ENCODE measurements around the gene CHN1.
A peak's percentile ranks its signal among the peaks of the same experiment; 100 is the strongest.

Gene CHN1

GRCh38 chr2:174797781-174798276 is 207.4 kb downstream of the CHN1 start:
- Histone ChIP-seq H3K9me3 (ENCODE audit: control insufficient read depth, insufficient read depth, low read length) (no peaks in the 10 kb centered on the region), H3K4me3 (ENCODE audit: low read depth, low read length) (no peak overlapping the region), H3K27me3 (ENCODE audit: control insufficient read depth, insufficient read depth, low read length) (no peaks in the 10 kb centered on the region), H3K9ac (ENCODE audit: low read depth, low read length) (no peak overlapping the region), H3K27ac (ENCODE audit: low read depth, low read length) (no peak overlapping the region), H3K36me3 (ENCODE audit: control insufficient read depth, insufficient read depth, low read length) (peaks cover 44% of the 10 kb centered on the region), H3K4me1 (ENCODE audit: control insufficient read depth, insufficient read depth, low read length) (peaks cover 30% of the 10 kb centered on the region)

GRCh38 chr2:174796319-174796771 is 208.8 kb downstream of the CHN1 start:
- Histone ChIP-seq H3K9me3 (ENCODE audit: control insufficient read depth, insufficient read depth, low read length) (no peaks in the 10 kb centered on the region), H3K4me3 (ENCODE audit: low read depth, low read length) (peak overlapping the region; percentile 18; the same call in 1 of the 2 replicates), H3K4me1 (ENCODE audit: control insufficient read depth, insufficient read depth, low read length) (peaks cover 45% of the 10 kb centered on the region), H3K27me3 (ENCODE audit: control insufficient read depth, insufficient read depth, low read length) (no peaks in the 10 kb centered on the region), H3K36me3 (ENCODE audit: control insufficient read depth, insufficient read depth, low read length) (peaks cover 37% of the 10 kb centered on the region), H3K9ac (ENCODE audit: low read depth, low read length) (no peak overlapping the region), H3K27ac (ENCODE audit: low read depth, low read length) (peak overlapping the region; percentile 90)

GRCh38 chr2:174794851-174795374 is 210.3 kb downstream of the CHN1 start:
- no peak overlapping the region for H3K27ac ChIP-seq (ENCODE audit: low read depth, low read length)
- no peaks in the 10 kb centered on the region for H3K27me3 ChIP-seq (ENCODE audit: control insufficient read depth, insufficient read depth, low read length)
- H3K36me3 ChIP-seq (ENCODE audit: control insufficient read depth, insufficient read depth, low read length), result peaks cover 24% of the 10 kb centered on the region
- H3K4me3 ChIP-seq (ENCODE audit: low read depth, low read length), result no peak overlapping the region
- no peaks in the 10 kb centered on the region for H3K9me3 ChIP-seq (ENCODE audit: control insufficient read depth, insufficient read depth, low read length)
- no peak overlapping the region for H3K9ac ChIP-seq (ENCODE audit: low read depth, low read length)
- H3K4me1 ChIP-seq (ENCODE audit: control insufficient read depth, insufficient read depth, low read length), result peaks cover 54% of the 10 kb centered on the region

- peaks cover 68% of the 10 kb centered on the region for H3K4me1 ChIP-seq (ENCODE audit: control insufficient read depth, insufficient read depth, low read length)
- H3K36me3 ChIP-seq (ENCODE audit: control insufficient read depth, insufficient read depth, low read length), result no peaks in the 10 kb centered on the region
- no peaks in the 10 kb centered on the region for H3K9me3 ChIP-seq (ENCODE audit: control insufficient read depth, insufficient read depth, low read length)
- no peak overlapping the region for H3K4me3 ChIP-seq (ENCODE audit: low read depth, low read length)
- no peak overlapping the region for H3K9ac ChIP-seq (ENCODE audit: low read depth, low read length)
- no peak overlapping the region for H3K27ac ChIP-seq (ENCODE audit: low read depth, low read length)
- H3K27me3 ChIP-seq (ENCODE audit: control insufficient read depth, insufficient read depth, low read length), result no peaks in the 10 kb centered on the region
Observed at GRCh38 chr2:174792309-174793025, 212.7 kb downstream of the CHN1 start.

GRCh38 chr2:174791746-174792280 is 213.4 kb downstream of the CHN1 start:
- Histone ChIP-seq H3K9me3 (ENCODE audit: control insufficient read depth, insufficient read depth, low read length) (no peaks in the 10 kb centered on the region), H3K36me3 (ENCODE audit: control insufficient read depth, insufficient read depth, low read length) (no peaks in the 10 kb centered on the region), H3K4me3 (ENCODE audit: low read depth, low read length) (no peak overlapping the region), H3K4me1 (ENCODE audit: control insufficient read depth, insufficient read depth, low read length) (peaks cover 73% of the 10 kb centered on the region), H3K9ac (ENCODE audit: low read depth, low read length) (no peak overlapping the region; the same call in 1 of the 2 replicates), H3K27me3 (ENCODE audit: control insufficient read depth, insufficient read depth, low read length) (no peaks in the 10 kb centered on the region), H3K27ac (ENCODE audit: low read depth, low read length) (no peak overlapping the region)

- Histone ChIP-seq H3K36me3 (ENCODE audit: control insufficient read depth, insufficient read depth, low read length) (no peaks in the 10 kb centered on the region), H3K27me3 (ENCODE audit: control insufficient read depth, insufficient read depth, low read length) (no peaks in the 10 kb centered on the region), H3K4me1 (ENCODE audit: control insufficient read depth, insufficient read depth, low read length) (peaks cover 69% of the 10 kb centered on the region), H3K27ac (ENCODE audit: low read depth, low read length) (no peak overlapping the region), H3K9me3 (ENCODE audit: control insufficient read depth, insufficient read depth, low read length) (no peaks in the 10 kb centered on the region), H3K9ac (ENCODE audit: low read depth, low read length) (no peak overlapping the region; the same call in 1 of the 2 replicates), H3K4me3 (ENCODE audit: low read depth, low read length) (no peak overlapping the region)
Observed at GRCh38 chr2:174791020-174791419, 214.2 kb downstream of the CHN1 start.

- H3K9me3 ChIP-seq (ENCODE audit: control insufficient read depth, insufficient read depth, low read length), result no peaks in the 10 kb centered on the region
Observed at GRCh38 chr2:174789001-174789400, 216.2 kb downstream of the CHN1 start.

GRCh38 chr2:174788291-174788929 is 216.8 kb downstream of the CHN1 start:
- H3K27ac ChIP-seq (ENCODE audit: low read depth, low read length), result peak overlapping the region; percentile 92
- H3K36me3 ChIP-seq (ENCODE audit: control insufficient read depth, insufficient read depth, low read length), result no peaks in the 10 kb centered on the region
- H3K9ac ChIP-seq (ENCODE audit: low read depth, low read length), result no peak overlapping the region; the same call in 1 of the 2 replicates

More at GRCh38 chr2:174789001-174789400, 216.2 kb downstream of the CHN1 start:
- no peak overlapping the region for H3K4me3 ChIP-seq (ENCODE audit: low read depth, low read length)
- H3K27ac ChIP-seq (ENCODE audit: low read depth, low read length), result peak overlapping the region; percentile 92
- H3K9ac ChIP-seq (ENCODE audit: low read depth, low read length), result no peak overlapping the region
- no peaks in the 10 kb centered on the region for H3K36me3 ChIP-seq (ENCODE audit: control insufficient read depth, insufficient read depth, low read length)
- H3K4me1 ChIP-seq (ENCODE audit: control insufficient read depth, insufficient read depth, low read length), result peaks cover 57% of the 10 kb centered on the region
- no peaks in the 10 kb centered on the region for H3K27me3 ChIP-seq (ENCODE audit: control insufficient read depth, insufficient read depth, low read length)

GRCh38 chr2:174787487-174788205 is 217.5 kb downstream of the CHN1 start:
- Histone ChIP-seq H3K4me3 (ENCODE audit: low read depth, low read length) (0 out of 2 replicates have a peak overlapping the region, but pooled peaks have one; percentile 17), H3K27ac (ENCODE audit: low read depth, low read length) (peak overlapping the region; percentile 92), H3K9me3 (ENCODE audit: control insufficient read depth, insufficient read depth, low read length) (no peaks in the 10 kb centered on the region), H3K9ac (ENCODE audit: low read depth, low read length) (peak overlapping the region; percentile 41; the same call in 1 of the 2 replicates), H3K27me3 (ENCODE audit: control insufficient read depth, insufficient read depth, low read length) (no peaks in the 10 kb centered on the region), H3K36me3 (ENCODE audit: control insufficient read depth, insufficient read depth, low read length) (no peaks in the 10 kb centered on the region), H3K4me1 (ENCODE audit: control insufficient read depth, insufficient read depth, low read length) (peaks cover 46% of the 10 kb centered on the region)

More at GRCh38 chr2:174788291-174788929, 216.8 kb downstream of the CHN1 start:
- Histone ChIP-seq H3K27me3 (ENCODE audit: control insufficient read depth, insufficient read depth, low read length) (no peaks in the 10 kb centered on the region), H3K4me3 (ENCODE audit: low read depth, low read length) (0 out of 2 replicates have a peak overlapping the region, but pooled peaks have one; percentile 17), H3K9me3 (ENCODE audit: control insufficient read depth, insufficient read depth, low read length) (no peaks in the 10 kb centered on the region), H3K4me1 (ENCODE audit: control insufficient read depth, insufficient read depth, low read length) (peaks cover 54% of the 10 kb centered on the region)

GRCh38 chr2:174786066-174786725 is 219.0 kb downstream of the CHN1 start:
- no peak overlapping the region for H3K9ac ChIP-seq (ENCODE audit: low read depth, low read length)
- H3K36me3 ChIP-seq (ENCODE audit: control insufficient read depth, insufficient read depth, low read length), result no peaks in the 10 kb centered on the region
- peaks cover 32% of the 10 kb centered on the region for H3K4me1 ChIP-seq (ENCODE audit: control insufficient read depth, insufficient read depth, low read length)
- H3K27ac ChIP-seq (ENCODE audit: low read depth, low read length), result peak overlapping the region; percentile 36
- no peak overlapping the region for H3K4me3 ChIP-seq (ENCODE audit: low read depth, low read length)
- no peaks in the 10 kb centered on the region for H3K9me3 ChIP-seq (ENCODE audit: control insufficient read depth, insufficient read depth, low read length)
- H3K27me3 ChIP-seq (ENCODE audit: control insufficient read depth, insufficient read depth, low read length), result no peaks in the 10 kb centered on the region

Data from HUES48 (cell line).